Ascending aorta (tissue), 2 donors: Measurements from ENCODE around the gene LY6G5C. TPM values are rescaled to one million over a fixed set of nuclear protein-coding genes. Genes with fewer than 3 reads are reported as not detected.

Experiments used
- DNase-seq, 2 donors: peaks; one replicate each; pipeline ENCODE4 v3.0.0-alpha.2; 2019; ENCODE audit warnings: low spot score in 2 of 2
- H3K27ac ChIP-seq, 2 donors: fragments of 200-600 bp; sonication (generic); one replicate each; pipeline ENCODE4 v1.5.1; 2016 to 2017; ENCODE audit warnings: mild to moderate bottlenecking in 1 of 2
- H3K27me3 ChIP-seq: fragments of 200-600 bp; sonication (generic); one replicate; pipeline ENCODE4 v1.5.1; 2017
- H3K36me3 ChIP-seq, 2 donors: fragments of 200-600 bp; sonication (generic); one replicate each; pipeline ENCODE4 v1.5.1; 2016
- H3K4me1 ChIP-seq, 2 donors: fragments of 200-600 bp; sonication (generic); one replicate each; pipeline ENCODE4 v1.5.1; 2016 to 2017; ENCODE audit warnings: mild to moderate bottlenecking in 1 of 2
- H3K4me3 ChIP-seq, 2 donors: fragments of 200-600 bp; sonication (generic); one replicate each; pipeline ENCODE4 v1.5.1; 2016 to 2017; ENCODE audit warnings: mild to moderate bottlenecking in 1 of 2
- H3K9me3 ChIP-seq, 2 donors: fragments of 200-600 bp; sonication (generic); one replicate each; pipeline ENCODE4 v1.5.1; 2016
- intact Hi-C: fragments of 100-400 bp; cut with DNase I; formaldehyde crosslinking; loops from one replicate; pipeline ENCODE4 v1.15.1; 2023
- total RNA-seq: library from RNA; depleted of rRNA; stranded (reverse); fragments of >200 nt; gene quantifications from one replicate; pipeline ENCODE4 v1.1.0, GENCODE V29; 2016
- TF ChIP-seq, protein P1 (sequence below), 3 experiments: fragments of 200-600 bp in 2 of 3; fragments of 450-650 bp in 1 of 3; sonication (generic) in 2 of 3; IDR thresholded peaks; one replicate each; pipeline ENCODE4 v1.5.1; 2016 to 2019; ENCODE audit warnings: antibody characterized with exemption in 3 of 3, mild to moderate bottlenecking in 1 of 3, moderate library complexity in 1 of 3

The LY6G5C gene
- total RNA-seq, 1 donor from 2014 or later, result 0.96 TPM

- H3K4me1 ChIP-seq, result peaks cover 17 to 45% of the 10 kb centered on the region in 2 donors
These were observed 21.8 kb downstream of the LY6G5C start for GRCh38 chr6:31658983-31659648.

DNA sequence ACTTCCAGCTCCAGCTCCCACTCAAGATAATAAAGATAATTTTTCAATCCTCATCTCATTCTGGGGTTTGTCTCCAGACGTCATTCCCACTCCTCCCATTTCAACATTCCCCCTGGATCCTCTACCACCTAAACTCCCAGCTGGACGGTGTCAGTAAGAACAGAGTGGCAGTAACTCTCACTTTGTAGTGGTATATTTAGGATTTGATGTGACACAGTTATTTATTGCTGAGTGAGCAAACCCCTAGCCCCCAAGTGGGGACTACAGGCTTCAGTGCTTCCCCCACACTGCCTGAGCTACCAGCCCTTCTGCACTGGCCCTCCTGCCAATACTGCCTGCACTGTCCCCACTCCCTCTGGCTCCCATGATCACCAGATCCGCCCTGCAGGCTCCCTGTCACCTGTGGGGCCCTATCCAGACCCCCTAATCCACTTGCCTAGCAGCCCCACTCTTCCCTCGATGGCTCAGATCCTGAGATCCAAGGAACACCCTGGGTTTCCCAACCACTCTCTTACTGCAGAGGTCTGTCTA lies 22.6 kb downstream of the LY6G5C start:
- Histone ChIP-seq H3K36me3 (peaks cover 7 to 24% of the 10 kb centered on the region in 2 donors), H3K9me3 (no peaks in the 10 kb centered on the region), H3K4me3 (peak overlapping the region in 1 of 2 donors; percentile 77), H3K27ac (peak overlapping the region in 1 of 2 donors; percentile 14), H3K27me3 (no peaks in the 10 kb centered on the region), H3K4me1 (peaks cover 12 to 40% of the 10 kb centered on the region in 2 donors)
- intact Hi-C loops, result no loop called here
- no peak for DNase-seq
- TF ChIP-seq, protein P1, sequence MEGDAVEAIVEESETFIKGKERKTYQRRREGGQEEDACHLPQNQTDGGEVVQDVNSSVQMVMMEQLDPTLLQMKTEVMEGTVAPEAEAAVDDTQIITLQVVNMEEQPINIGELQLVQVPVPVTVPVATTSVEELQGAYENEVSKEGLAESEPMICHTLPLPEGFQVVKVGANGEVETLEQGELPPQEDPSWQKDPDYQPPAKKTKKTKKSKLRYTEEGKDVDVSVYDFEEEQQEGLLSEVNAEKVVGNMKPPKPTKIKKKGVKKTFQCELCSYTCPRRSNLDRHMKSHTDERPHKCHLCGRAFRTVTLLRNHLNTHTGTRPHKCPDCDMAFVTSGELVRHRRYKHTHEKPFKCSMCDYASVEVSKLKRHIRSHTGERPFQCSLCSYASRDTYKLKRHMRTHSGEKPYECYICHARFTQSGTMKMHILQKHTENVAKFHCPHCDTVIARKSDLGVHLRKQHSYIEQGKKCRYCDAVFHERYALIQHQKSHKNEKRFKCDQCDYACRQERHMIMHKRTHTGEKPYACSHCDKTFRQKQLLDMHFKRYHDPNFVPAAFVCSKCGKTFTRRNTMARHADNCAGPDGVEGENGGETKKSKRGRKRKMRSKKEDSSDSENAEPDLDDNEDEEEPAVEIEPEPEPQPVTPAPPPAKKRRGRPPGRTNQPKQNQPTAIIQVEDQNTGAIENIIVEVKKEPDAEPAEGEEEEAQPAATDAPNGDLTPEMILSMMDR (IDR thresholded peaks at IDR 0.05), result no peak

More at GRCh38 chr6:31658983-31659648, 21.8 kb downstream of the LY6G5C start:
- Histone ChIP-seq H3K9me3 (no peaks in the 10 kb centered on the region), H3K4me3 (peak overlapping the region; percentile 77 to 79), H3K36me3 (peaks cover 7 to 24% of the 10 kb centered on the region in 2 donors), H3K27ac (peak overlapping the region; percentile 84 to 88), H3K27me3 (no peaks in the 10 kb centered on the region)
- intact Hi-C loops, result no loop called here
- TF ChIP-seq, protein P1 (IDR thresholded peaks at IDR 0.05), result no peak
- DNase-seq, result no peak

GRCh38 chr6:31657406-31658157 lies 23.3 kb downstream of the LY6G5C start:
- intact Hi-C loops, result no loop called here
- Histone ChIP-seq H3K27me3 (no peaks in the 10 kb centered on the region), H3K4me3 (no peak overlapping the region), H3K4me1 (peaks cover 11 to 34% of the 10 kb centered on the region in 2 donors), H3K36me3 (peaks cover 7 to 24% of the 10 kb centered on the region in 2 donors), H3K27ac (peak overlapping the region in 1 of 2 donors; percentile 14), H3K9me3 (no peaks in the 10 kb centered on the region)
- TF ChIP-seq, protein P1 (IDR thresholded peaks at IDR 0.05), result no peak
- no peak for DNase-seq

DNA sequence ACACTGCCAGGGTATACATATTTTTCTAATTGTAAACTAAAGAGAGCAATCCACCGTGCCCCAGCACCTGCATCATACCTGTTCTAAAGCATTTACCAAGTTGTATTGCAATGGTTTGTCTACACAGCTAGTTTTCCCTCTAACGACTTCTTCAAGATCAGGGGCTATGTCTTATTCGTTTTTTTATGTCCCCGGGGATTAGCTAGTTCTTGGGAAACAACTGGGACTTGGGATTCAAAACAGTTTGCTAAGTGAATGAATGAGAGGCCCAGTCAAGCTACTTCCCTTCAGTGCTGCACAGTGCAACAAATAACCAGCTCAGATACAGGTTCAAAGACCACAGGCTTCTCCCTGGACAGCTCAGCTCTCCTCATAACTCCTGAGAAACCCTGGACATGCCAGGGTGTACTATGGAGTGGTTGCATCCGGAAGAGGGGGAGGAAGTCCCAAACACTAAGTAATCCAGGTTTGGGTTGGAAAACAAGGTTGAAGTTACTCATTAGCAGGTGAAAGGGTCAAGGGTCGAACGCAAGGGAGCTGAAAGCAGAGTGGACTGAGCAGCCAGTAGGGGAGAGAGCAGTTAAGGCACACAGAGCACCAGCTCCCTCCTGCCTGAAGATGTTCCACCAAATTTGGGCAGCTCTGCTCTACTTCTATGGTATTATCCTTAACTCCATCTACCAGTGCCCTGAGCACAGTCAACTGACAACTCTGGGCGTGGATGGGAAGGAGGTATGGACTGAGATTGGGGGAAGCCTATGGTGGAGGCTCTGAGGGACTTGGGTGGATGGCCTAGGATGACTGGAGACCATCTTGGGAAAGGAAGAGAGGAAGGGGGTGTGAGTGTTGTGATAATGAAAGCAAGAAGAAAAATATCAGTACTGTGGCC lies 25.3 kb downstream of the LY6G5C start, which contains the start of gene APOM:
Gene APOM (plus strand): TSS at position 546 of the 889 bp plus-strand sequence. CDS start 73 bp downstream, at position 619.
- no peak for DNase-seq
- Histone ChIP-seq H3K4me3 (no peak within 1 kb of the TSS), H3K9me3 (no peaks in the 10 kb centered on the region), H3K4me1 (peaks cover 11 to 33% of the 10 kb centered on the region in 2 donors), H3K27ac (no peak within 1 kb of the TSS), H3K36me3 (peaks cover 0 to 18% of the 10 kb centered on the region in 2 donors), H3K27me3 (no peaks in the 10 kb centered on the region)
- TF ChIP-seq, protein P1 (IDR thresholded peaks at IDR 0.05), result no peak
- intact Hi-C loops, result no loop called here
